ENCODE measurements around the gene NOS2.
"Not testable (repeated sequence)": the region's sequence is repeated elsewhere in the genome, so short reads cannot be mapped to it uniquely, and the experiment has no call there.

NOS2 gene

GRCh38 chr17:27755706-27756466, 44.4 kb downstream of the NOS2 start:
- DNase-seq (ENCODE audit: low read depth, low spot score): no peak

- DNase-seq (ENCODE audit: low read depth, low spot score): no peak
These were observed 45.8 kb downstream of the NOS2 start for GRCh38 chr17:27754549-27754948.

- not testable (repeated sequence) for DNase-seq (ENCODE audit: low read depth, low spot score)
These were observed 46.6 kb downstream of the NOS2 start for GRCh38 chr17:27753726-27754125.

- DNase-seq (ENCODE audit: low read depth, low spot score): not testable (repeated sequence)
These were observed 47.3 kb downstream of the NOS2 start for GRCh38 chr17:27752831-27753619.

- no peak for DNase-seq (ENCODE audit: low read depth, low spot score)
These were observed 48.5 kb downstream of the NOS2 start for GRCh38 chr17:27751622-27752490.

GRCh38 chr17:27751166-27751565, 49.2 kb downstream of the NOS2 start:
- no peak for DNase-seq (ENCODE audit: low read depth, low spot score)

GRCh38 chr17:27749562-27750150, 50.7 kb downstream of the NOS2 start:
- not testable (repeated sequence) for DNase-seq (ENCODE audit: low read depth, low spot score)

GRCh38 chr17:27748360-27748825, 51.9 kb downstream of the NOS2 start:
- DNase-seq (ENCODE audit: low read depth, low spot score): no peak

GRCh38 chr17:27747462-27748359, 52.6 kb downstream of the NOS2 start:
- no peak for DNase-seq (ENCODE audit: low read depth, low spot score)

GRCh38 chr17:27746881-27747280, 53.4 kb downstream of the NOS2 start:
- DNase-seq (ENCODE audit: low read depth, low spot score): no peak

- DNase-seq (ENCODE audit: low read depth, low spot score): not testable (repeated sequence)
These were observed 54.0 kb downstream of the NOS2 start for GRCh38 chr17:27746320-27746719.

GRCh38 chr17:27745207-27745830, 55.0 kb downstream of the NOS2 start:
- not testable (repeated sequence) for DNase-seq (ENCODE audit: low read depth, low spot score)

GRCh38 chr17:27743281-27743885, 56.9 kb downstream of the NOS2 start:
- no peak for DNase-seq (ENCODE audit: low read depth, low spot score)

GRCh38 chr17:27741971-27742575, 58.3 kb downstream of the NOS2 start:
- DNase-seq (ENCODE audit: low read depth, low spot score): no peak

GRCh38 chr17:27741361-27741861, 58.9 kb downstream of the NOS2 start:
- DNase-seq (ENCODE audit: low read depth, low spot score): no peak

GRCh38 chr17:27740541-27740940, 59.8 kb downstream of the NOS2 start:
- DNase-seq (ENCODE audit: low read depth, low spot score): not testable (repeated sequence)

GRCh38 chr17:27733773-27734172, 66.6 kb downstream of the NOS2 start:
- DNase-seq (ENCODE audit: low read depth, low spot score): no peak

- not testable (repeated sequence) for DNase-seq (ENCODE audit: low read depth, low spot score)
These were observed 67.6 kb downstream of the NOS2 start for GRCh38 chr17:27732746-27733145.

- DNase-seq (ENCODE audit: low read depth, low spot score): not testable (repeated sequence)
These were observed 74.3 kb downstream of the NOS2 start for GRCh38 chr17:27725982-27726381.
